HG02642 (cell line): Measurements from ENCODE around the gene LGR4.

Experiments
- ATAC-seq: cut with Tn5 transposase; IDR thresholded peaks from one replicate; pipeline ENCODE4 v1.9.1; 2021; ENCODE audit warnings: mild to moderate bottlenecking; ENCODE audit not compliant: unreplicated experiment, poor library complexity

LGR4 gene

GRCh38 chr11:27317751-27318150, 154.8 kb downstream of the LGR4 start:
- ATAC-seq, result no peak
